HCT116 (cell line): Measurements from ENCODE around the gene GALNT11.
"Not testable (repeated sequence)": the region's sequence is repeated elsewhere in the genome, so short reads cannot be mapped to it uniquely, and the experiment has no call there.

Experiments used
- CBX3 ChIP-seq: IDR thresholded peaks from 2 replicates; pipeline ENCODE4 v1.6.1; 2012; ENCODE audit warnings: low read depth
- EZH2phosphoT487 ChIP-seq: fragments of 200-600 bp; IDR thresholded peaks from 2 replicates; pipeline ENCODE4 v1.6.1; 2018; ENCODE audit warnings: antibody characterized with exemption, borderline replicate concordance
- FOSL1 ChIP-seq: IDR thresholded peaks from 2 replicates; pipeline ENCODE4 v1.6.1; 2012; ENCODE audit warnings: low read depth
- POLR2A ChIP-seq: IDR thresholded peaks from 2 replicates; pipeline ENCODE4 v1.7.0; 2011; ENCODE audit warnings: borderline replicate concordance; ENCODE audit not compliant: insufficient read depth, insufficient read length; ENCODE audit errors: extremely low read depth
- TF ChIP-seq, protein P1 (sequence below), 3 experiments: fragments of 200-600 bp in 1 of 3; sonication (generic) in 1 of 3; IDR thresholded peaks in 2 of 3; conservative IDR thresholded peaks in 1 of 3; 2 replicates each; pipeline ENCODE4 v1.5.1; 2012 to 2017; ENCODE audit warnings: low read depth in 2 of 3, low read length in 2 of 3, antibody characterized with exemption in 1 of 3, borderline replicate concordance in 1 of 3, control low read depth in 1 of 3, mild to moderate bottlenecking in 1 of 3, mixed read lengths in 1 of 3, mixed run types in 1 of 3, moderate library complexity in 1 of 3; ENCODE audit not compliant: insufficient read depth in 1 of 3

- TF ChIP-seq CBX3, POLR2A, FOSL1, EZH2phosphoT487: not testable (repeated sequence)
- TF ChIP-seq, protein P1, sequence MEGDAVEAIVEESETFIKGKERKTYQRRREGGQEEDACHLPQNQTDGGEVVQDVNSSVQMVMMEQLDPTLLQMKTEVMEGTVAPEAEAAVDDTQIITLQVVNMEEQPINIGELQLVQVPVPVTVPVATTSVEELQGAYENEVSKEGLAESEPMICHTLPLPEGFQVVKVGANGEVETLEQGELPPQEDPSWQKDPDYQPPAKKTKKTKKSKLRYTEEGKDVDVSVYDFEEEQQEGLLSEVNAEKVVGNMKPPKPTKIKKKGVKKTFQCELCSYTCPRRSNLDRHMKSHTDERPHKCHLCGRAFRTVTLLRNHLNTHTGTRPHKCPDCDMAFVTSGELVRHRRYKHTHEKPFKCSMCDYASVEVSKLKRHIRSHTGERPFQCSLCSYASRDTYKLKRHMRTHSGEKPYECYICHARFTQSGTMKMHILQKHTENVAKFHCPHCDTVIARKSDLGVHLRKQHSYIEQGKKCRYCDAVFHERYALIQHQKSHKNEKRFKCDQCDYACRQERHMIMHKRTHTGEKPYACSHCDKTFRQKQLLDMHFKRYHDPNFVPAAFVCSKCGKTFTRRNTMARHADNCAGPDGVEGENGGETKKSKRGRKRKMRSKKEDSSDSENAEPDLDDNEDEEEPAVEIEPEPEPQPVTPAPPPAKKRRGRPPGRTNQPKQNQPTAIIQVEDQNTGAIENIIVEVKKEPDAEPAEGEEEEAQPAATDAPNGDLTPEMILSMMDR (IDR thresholded peaks at IDR 0.05 in 2 of 3, conservative IDR thresholded peaks at IDR 0.05 in 1 of 3; ENCODE audit: borderline replicate concordance in 1 of 3, insufficient read depth in 1 of 3, low read depth in 2 of 3, low read length in 2 of 3), result not testable (repeated sequence)
Measured at GRCh38 chr7:152061086-152061485, 35.6 kb downstream of the GALNT11 start.
